Kidney (tissue), 14 donors: Measurements from ENCODE around the gene ALDOC. TPM values are rescaled to one million over a fixed set of nuclear protein-coding genes. Genes with fewer than 3 reads are reported as not detected.
"Not testable (repeated sequence)": the region's sequence is repeated elsewhere in the genome, so short reads cannot be mapped to it uniquely, and the experiment has no call there.

ENCODE experiments used
- DNase-seq, 5 donors: peaks; one replicate each; pipeline ENCODE4 v3.0.0-alpha.2; 2013 to 2020
- FAIRE-seq: peaks from 2 replicates; lab custom pipeline; 2012; peaks lifted over from hg19 to GRCh38; lab: Jason Lieb, UNC
- H3K27ac ChIP-seq, 2 donors: one replicate each; pipeline ENCODE4 v1.7.0; 2013; ENCODE audit warnings: low read depth in 2 of 2, low read length in 2 of 2, inconsistent platforms in 1 of 2
- H3K27me3 ChIP-seq: one replicate; pipeline ENCODE4 v1.7.1; 2013; ENCODE audit warnings: low read length, inconsistent platforms; ENCODE audit not compliant: control insufficient read depth, insufficient read depth
- H3K36me3 ChIP-seq, 3 donors: one replicate each; pipeline versions ENCODE4 v1.7.0 to v1.7.1; 2013; ENCODE audit warnings: low read length in 3 of 3, control low read depth in 1 of 3, inconsistent platforms in 1 of 3; ENCODE audit not compliant: insufficient read depth in 3 of 3, control insufficient read depth in 2 of 3
- H3K4me1 ChIP-seq, 3 donors: one replicate each; pipeline versions ENCODE4 v1.7.0 to v1.7.1; 2013; ENCODE audit warnings: low read length in 3 of 3, inconsistent platforms in 1 of 3, low read depth in 1 of 3; ENCODE audit not compliant: control insufficient read depth in 2 of 3, insufficient read depth in 2 of 3
- H3K4me3 ChIP-seq, 3 donors: one replicate each; pipeline versions ENCODE4 v1.7.0 to v1.8.1; 2013; ENCODE audit warnings: low read length in 3 of 3, control low read depth in 1 of 3, inconsistent platforms in 1 of 3
- H3K9ac ChIP-seq, 3 donors: one replicate each; pipeline versions ENCODE4 v1.7.0 to v1.7.1; 2013; ENCODE audit warnings: low read length in 3 of 3, control low read depth in 1 of 3, inconsistent platforms in 1 of 3
- H3K9me3 ChIP-seq, 3 donors: one replicate each; pipeline versions ENCODE4 v1.7.0 to v1.7.1; 2013; ENCODE audit warnings: low read length in 3 of 3, control low read depth in 1 of 3, inconsistent platforms in 1 of 3; ENCODE audit not compliant: control insufficient read depth in 2 of 3, insufficient read depth in 1 of 3
- CTCF ChIP-seq: IDR thresholded peaks from 3 replicates; pipeline ENCODE4 v1.5.1; 2012; ENCODE audit warnings: mild to moderate bottlenecking, moderate library complexity, borderline replicate concordance; ENCODE audit not compliant: insufficient read depth; ENCODE audit errors: extremely low read depth
- intact Hi-C: fragments of 100-400 bp; cut with DNase I; formaldehyde crosslinking; loops from one replicate; pipeline ENCODE4 v1.11.1; 2022
- polyA plus RNA-seq: library from polyadenylated mRNA; stranded (reverse); fragments of 350-450 nt; fragmentation: Illumina TruSeq; extraction: RNeasy Lipid Tissue Mini Kit (QIAGEN cat#74804); gene quantifications from one replicate; pipeline ENCODE4 v1.2.3, GENCODE V29; 2014; ENCODE audit warnings: low read depth, low replicate concordance; ENCODE audit not compliant: insufficient read depth
- total RNA-seq: library from RNA; stranded (reverse); fragmentation: NEBNext Ultra II Directional; extraction: Animal tissue kit (Norgen Biotek cat#: 25700); gene quantifications from one replicate; pipeline ENCODE4 v1.2.1, GENCODE V29; 2021
- donor health status: control.
- donor health status: control.
- donor health status: control.
- donor health status: control.
- donor health status: control.
- donor health status: DM: yes; HTN: yes; CAD: no.
- donor health status: Normal renal cell carcinoma (clear cell type).

The ALDOC gene
- total and polyA plus RNA-seq, 2 donors from 2014 or later = 7.1 to 21.9 TPM

DNA sequence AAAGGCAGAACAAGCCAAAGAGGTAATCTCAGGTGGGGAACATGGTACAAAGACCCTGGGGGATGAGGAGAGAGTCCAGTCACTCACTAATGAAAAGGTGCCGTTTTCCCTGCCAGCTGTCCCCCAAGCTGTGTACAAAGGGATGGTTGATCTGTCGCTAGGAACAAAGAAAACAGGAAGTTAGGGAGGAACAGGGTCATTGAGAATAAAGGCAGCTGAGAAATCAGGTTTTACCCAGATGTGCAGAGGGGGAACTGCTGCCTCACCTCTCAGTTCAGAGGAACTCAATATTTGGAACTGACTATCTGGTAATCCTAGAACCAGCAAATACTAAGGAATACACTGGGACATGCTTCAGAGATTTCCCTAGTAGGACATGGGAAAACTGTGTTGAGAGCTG lies 35.8 kb upstream of the ALDOC start:
- intact Hi-C loops = loop anchor here (10.0 kb wide), 1 partner anchor 118 kb away; no protein-coding TSS in a partner anchor
- no peak overlapping the region for H3K4me3 ChIP-seq
- H3K36me3 ChIP-seq = peaks cover 8 to 28% (median 27%) of the 10 kb centered on the region in 3 donors
- H3K27me3 ChIP-seq = no peaks in the 10 kb centered on the region
- no peak for TF ChIP-seq CTCF
- no peaks in the 10 kb centered on the region for H3K9me3 ChIP-seq
- H3K9ac ChIP-seq = no peak overlapping the region
- FAIRE-seq (no peak), DNase-seq (peak in 1 of 5 donors; percentile 9)
- no peak overlapping the region for H3K27ac ChIP-seq
- H3K4me1 ChIP-seq = no peaks in the 10 kb centered on the region

DNA sequence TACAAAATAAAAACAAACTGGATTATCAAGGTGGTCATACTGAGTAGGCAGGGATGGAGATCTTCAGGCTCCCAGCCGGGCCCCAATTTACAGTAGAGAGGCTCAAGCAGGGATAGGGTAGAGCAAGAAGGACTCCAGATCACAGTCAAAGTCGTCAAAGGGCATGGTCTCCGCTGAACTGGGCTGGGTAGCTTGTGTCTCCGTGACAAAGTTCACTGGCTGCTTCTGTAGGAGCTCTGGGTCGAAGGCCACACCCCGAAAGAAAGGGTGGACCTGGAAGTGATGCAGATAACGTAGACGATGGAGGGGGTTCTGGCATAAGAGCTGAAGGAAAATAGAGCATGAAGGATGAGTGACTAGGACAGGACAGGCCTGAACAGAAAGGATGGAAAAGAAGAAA lies 33.7 kb upstream of the ALDOC start:
- Histone ChIP-seq H3K9me3 (no peaks in the 10 kb centered on the region), H3K36me3 (peaks cover 0 to 10% (median 6%) of the 10 kb centered on the region in 3 donors), H3K27me3 (no peaks in the 10 kb centered on the region), H3K4me3 (no peak overlapping the region), H3K27ac (peak overlapping the region in 1 of 2 donors; percentile 23), H3K4me1 (no peaks in the 10 kb centered on the region), H3K9ac (no peak overlapping the region)
- DNase-seq (no peak), FAIRE-seq (no peak)
- intact Hi-C loops = loop anchor here (10.0 kb wide), 1 partner anchor 116 kb away; no protein-coding TSS in a partner anchor
- TF ChIP-seq CTCF = no peak

GRCh38 chr17:28604031-28604430 lies 27.3 kb upstream of the ALDOC start:
- H3K4me3 ChIP-seq, DNase-seq, H3K9me3 ChIP-seq, H3K36me3 ChIP-seq, H3K27ac ChIP-seq, H3K27me3 ChIP-seq, H3K9ac ChIP-seq, FAIRE-seq, H3K4me1 ChIP-seq, intact Hi-C loops: not testable (repeated sequence)

GRCh38 chr17:28599311-28600184 lies 22.9 kb upstream of the ALDOC start:
- Histone ChIP-seq H3K4me3 (peak overlapping the region; percentile 78 to 90 (median 81)), H3K36me3 (no peaks in the 10 kb centered on the region), H3K27me3 (no peaks in the 10 kb centered on the region), H3K9ac (peak overlapping the region; percentile 81 to 94 (median 86)), H3K9me3 (no peaks in the 10 kb centered on the region), H3K4me1 (peaks cover 0 to 12% (median 10%) of the 10 kb centered on the region in 3 donors), H3K27ac (peak overlapping the region; percentile 91 to 96)
- no peak for FAIRE-seq
- peak in 2 of 5 donors; percentile 49 to 69 for DNase-seq
- intact Hi-C loops = no loop called here
- TF ChIP-seq CTCF = no peak
